Activated CD8-positive, alpha-beta memory T cell treated with anti-CD3 and anti-CD28 coated beads, Interleukin-2, amount 50 U/mL, for 24 hours (primary cell): Measurements from ENCODE around the gene SUSD2.
"Not testable (repeated sequence)": the region's sequence is repeated elsewhere in the genome, so short reads cannot be mapped to it uniquely, and the experiment has no call there.

Experiments
- DNase-seq: peaks from one replicate; pipeline ENCODE4 v3.0.0-alpha.2; 2020; ENCODE audit errors: extremely low read depth

SUSD2 gene

DNA sequence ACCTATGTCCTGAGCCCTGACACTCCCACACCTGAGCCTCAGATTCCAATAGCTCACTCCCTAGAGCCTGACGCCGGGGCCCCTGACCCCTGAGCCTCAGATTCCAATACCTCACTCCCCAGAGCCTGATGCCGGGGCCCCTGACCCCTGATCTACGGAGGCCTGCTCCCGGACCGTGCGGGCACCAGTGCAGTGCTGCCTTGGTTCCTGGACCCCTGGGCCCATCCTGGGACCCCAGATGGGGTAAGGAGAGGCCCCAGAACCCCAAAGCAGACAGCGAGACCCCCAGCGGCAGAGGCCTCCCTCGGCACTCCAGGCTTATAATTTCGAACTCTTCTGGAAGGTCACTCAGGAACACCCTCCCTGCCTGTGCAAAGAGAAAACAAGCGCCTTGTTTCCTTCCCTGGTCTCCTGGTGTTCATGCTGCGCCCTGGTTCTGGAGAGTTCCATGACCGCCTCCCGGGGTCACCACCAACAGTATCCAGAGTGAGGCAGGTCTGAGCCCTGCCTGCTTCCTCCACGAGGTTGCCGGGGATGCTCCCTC, 7.5 kb downstream of the SUSD2 start:
- DNase-seq = no peak

DNA sequence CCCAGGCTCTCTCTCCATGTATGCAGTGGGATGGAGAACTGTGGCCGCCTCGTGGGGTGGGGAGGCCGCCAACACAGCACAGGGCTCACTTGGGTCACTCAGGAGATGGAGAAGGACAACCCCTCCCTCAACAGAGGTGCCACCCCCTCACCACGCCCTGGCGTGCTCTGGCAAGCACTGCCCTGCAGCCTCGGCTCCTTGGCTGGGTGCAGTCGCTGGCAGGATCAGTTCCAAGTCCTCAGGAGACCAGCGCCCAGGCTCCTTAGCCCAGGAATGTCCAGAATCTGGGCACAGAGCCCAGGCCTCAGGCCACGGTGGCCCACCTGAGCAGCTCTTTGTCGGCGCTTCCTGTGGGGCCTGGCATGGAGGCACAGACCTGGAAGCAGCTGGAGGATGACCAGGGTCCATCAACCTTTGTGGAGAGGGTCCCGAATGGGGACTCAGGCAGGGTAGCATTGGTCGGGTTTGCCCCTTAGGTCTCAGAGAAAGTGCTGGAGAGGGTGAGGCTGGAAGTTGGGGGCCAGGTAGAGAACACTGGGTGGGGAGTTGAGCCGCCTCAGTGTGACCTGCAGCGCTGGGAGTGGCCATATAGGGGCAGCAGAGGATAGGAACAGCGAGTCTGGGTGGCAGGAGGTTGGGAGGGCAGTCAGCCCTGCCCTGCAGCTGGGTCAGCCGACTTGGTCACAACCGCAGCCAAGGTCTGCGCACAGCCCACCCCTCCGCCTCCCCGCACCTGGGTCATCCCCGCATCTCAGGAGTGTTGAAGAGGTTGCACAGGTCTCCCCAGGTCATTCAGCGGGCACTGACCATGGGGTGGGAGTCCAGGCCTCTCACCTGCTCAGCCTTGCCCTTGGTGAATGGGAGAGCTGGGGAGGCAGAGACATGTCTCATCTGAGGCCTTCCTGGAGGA, 8.2 kb downstream of the SUSD2 start:
- DNase-seq = no peak

DNA sequence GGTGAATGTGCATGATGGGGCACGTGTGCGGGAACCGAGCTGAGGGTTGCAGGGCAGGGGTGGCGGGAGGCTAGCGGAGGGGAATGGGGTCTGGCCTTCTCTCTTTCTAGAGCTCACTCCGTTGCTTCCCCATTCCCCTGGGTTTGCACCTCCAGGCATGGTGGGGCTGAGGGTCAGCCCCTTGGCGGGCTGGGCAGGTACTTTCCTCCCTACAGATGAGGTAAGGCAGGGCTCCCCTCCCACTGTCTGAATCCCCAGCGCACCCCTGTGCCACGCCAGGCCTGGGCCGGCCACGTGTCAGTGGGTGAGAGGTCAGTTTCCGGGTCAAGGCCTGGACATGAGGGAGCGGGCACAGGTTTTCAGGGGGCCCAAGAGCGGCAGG, 8.9 kb downstream of the SUSD2 start:
- no peak for DNase-seq

DNA sequence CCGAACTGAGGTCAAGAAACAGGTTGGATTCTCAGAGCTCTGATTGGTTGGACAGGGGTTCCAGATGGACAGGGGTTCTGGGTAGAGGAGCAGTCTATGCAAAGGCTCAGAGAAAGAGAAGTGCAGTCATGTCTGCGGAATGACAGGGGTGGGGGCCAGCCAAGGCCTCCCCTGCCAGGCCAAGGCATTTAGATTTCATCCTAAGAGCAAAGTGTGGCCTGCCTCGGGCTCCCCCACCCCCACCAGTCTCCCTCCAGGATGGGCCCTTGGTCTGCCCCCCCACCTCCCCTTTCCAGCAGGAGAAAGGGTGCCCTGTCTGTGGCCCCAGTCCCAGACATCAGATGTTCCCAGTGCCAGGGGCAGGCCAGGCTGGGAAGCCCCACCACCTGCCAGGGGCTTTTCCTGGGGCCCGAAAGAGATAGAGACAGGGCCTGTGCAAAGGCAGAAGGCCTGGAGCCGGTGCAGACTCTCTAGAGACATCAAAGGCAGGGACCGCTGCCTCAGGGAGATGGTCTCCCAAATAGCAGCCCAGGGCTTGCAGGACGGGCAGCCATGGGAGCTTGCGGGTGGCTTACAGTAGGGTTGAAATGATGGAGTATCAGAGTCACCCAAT, 9.4 kb downstream of the SUSD2 start:
- DNase-seq = no peak

DNA sequence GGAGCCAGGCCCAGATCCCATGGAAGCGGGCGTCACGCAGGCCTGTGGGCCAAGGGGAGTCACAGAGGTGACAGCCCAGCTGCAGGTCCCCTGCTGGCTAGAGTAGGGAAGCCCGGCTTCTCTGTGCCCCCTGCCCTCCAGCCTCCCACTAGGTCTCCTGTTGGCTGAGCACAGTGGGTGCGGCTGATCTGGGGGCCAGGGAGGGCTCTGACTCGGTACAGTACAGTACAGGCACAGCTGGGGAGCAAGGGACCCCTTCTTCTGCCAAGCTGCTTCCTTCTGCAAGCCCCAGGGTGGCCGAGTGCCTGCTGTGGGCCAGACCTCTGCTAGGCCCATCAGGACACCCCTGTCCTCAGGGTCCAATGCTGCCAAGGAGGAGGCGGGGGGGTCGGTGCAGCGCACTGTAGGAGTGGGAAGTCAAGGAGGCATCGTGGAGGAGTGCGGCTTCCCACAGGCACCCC, 10.1 kb downstream of the SUSD2 start:
- no peak for DNase-seq

DNA sequence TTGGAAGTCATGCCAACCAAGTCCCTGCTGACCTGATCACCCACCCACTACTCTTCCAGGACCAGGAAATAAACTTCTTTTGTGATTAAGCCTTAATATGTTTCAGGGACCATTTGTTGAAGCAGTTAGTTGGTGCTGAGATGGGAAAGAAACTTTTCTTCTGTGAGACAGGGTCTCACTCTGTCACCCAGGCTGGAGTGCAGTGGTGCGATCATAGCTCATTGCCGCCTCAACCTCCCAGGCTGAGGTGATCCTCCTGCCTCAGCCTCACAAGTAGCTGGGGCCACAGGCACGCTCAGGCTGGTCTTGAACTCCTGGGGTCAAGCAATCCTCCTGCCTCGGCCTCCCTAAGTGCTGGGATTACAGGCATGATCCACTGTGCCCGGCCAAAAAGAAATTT, 10.6 kb downstream of the SUSD2 start:
- DNase-seq = no peak

DNA sequence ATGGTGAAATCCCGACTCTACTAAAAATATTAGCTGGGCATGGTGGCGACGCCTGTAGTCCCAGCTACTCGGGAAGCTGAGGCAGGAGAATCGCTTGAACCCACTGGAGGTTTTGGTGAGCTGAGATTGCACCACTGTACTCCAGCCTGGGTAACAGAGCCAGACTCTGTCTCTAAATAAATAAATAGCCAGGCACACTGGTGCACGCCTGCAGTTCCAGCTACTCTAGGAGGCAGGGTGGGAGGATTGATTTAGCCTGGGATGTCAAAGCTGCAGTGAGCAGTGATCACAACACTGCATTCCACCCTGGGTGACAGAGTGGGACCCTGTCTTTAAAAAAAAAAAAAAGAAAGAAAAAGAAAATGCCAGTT, 17.4 kb downstream of the SUSD2 start:
- no peak for DNase-seq

DNA sequence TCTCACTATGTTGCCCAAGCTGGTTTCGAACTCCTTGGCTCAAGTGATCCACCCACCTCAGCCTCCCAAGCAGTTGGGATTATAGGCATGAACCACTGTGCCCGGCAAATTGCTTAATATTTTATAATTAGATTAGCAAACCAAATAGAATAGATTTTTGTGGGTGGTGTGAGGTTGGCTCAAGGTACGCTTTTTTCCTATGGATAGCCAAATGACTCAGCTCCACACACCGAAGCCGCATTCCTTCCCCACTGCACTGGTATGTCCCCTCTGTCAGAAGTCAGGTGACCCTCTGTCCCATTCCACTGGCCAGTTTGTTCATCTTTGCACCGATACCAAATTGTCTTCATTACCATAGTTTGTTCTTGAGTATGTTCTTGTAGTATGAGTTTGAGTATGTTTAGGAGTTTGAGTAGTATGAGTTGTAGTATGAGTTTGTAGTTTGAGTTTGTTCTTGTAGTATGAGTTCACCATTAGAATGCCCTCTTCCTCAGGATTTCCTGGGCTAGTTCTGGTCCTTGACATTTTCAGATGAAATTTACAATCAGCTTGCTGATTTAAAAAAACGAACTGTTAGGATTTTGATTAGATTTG, 19.4 kb downstream of the SUSD2 start:
- no peak for DNase-seq

DNA sequence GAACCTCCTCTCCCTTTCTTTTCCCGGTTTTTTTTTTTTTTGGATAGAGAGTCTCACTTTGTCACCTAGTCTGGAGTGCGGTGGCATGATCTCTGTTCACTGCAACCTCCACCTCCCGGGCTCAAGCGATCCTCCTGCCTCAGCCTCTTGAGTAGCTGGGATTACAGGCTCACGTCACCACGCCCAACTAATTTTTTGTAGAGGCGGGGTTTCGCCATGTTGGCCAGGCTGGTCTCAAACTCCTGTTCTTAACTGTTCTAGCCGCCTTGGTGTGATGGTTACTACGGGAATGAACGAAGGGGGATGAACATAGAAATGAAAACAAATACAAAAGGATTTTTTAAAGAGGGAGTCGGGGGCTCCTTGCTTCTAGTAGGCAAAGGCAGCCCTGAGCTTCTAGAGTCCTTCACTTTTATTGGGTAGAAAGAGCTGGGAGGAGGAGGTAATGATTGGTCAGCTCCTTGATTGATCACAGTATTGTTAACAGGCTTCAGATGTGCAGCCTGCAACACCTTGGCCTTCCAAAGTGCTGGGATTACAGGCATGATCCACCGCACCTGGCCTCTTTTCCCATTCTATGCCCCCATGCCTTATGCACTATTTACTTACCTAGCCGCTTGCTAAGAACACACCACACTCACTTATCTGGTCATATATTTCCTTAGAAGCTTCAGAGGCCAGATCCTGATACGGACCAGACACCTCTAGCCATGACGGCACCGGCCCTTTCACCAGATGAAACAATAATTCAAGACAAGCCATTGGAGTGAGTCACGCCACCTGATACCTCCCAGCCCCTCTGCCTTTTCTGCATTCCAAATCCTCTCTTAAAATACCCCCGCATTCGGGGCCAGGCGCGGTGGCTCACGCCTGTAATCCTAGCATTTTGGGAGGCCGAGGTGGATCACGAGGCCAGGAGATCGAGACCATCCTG, 20.7 kb downstream of the SUSD2 start:
- no peak for DNase-seq

DNA sequence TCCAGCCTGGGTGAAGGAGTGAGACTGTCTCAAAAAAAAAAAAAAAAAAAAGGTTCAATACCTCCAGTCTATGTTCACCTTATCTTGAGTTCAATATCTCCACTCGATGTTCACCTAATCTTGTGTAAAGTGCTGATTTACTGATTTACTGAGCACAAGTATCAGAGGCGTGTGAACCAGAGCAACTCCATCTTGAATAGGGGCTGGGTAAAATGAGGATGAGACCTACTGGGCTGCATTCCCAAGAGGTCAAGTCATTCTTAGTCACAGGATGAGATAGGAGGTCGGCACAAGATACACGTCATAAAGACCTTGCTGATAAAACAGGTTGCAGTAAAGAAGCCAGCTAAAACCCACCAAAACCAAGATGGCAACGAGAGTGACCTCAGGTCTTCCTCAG, 22.6 kb downstream of the SUSD2 start:
- not testable (repeated sequence) for DNase-seq

DNA sequence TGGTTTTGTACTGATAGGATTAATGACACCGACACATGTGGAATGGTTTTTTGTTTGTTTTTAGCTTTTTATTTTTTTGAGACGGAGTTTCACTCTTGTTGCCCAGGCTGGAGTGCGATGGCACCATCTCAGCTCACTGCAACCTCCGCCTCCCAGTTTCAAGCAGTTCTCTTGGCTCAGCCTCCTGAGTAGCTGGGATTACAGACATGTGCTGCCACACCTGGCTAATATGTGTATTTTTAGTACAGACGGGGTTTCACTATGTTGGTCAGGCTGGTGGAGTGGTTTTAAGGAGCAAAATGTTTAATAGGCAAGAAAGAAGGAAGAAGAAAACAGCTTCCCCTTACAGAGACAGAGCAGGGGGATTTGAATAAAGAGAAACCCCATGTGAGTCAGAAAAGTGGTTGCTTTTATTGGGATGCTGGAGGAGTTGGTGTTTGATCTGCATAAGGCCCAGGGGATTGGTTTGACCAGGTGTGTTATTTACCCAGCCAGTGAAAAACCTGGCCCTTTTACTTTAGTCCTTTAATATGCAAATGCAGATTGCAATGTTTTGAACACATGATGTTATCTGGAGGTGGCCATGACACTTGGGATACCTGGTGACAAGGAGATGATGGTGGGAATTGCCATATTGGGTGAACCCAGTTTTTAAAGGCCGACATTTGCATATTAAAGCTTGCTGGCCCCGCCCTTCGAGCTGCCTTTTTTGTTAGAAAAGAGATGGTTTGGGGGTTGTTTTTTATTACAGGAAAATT, 24.3 kb downstream of the SUSD2 start:
- no peak for DNase-seq

DNA sequence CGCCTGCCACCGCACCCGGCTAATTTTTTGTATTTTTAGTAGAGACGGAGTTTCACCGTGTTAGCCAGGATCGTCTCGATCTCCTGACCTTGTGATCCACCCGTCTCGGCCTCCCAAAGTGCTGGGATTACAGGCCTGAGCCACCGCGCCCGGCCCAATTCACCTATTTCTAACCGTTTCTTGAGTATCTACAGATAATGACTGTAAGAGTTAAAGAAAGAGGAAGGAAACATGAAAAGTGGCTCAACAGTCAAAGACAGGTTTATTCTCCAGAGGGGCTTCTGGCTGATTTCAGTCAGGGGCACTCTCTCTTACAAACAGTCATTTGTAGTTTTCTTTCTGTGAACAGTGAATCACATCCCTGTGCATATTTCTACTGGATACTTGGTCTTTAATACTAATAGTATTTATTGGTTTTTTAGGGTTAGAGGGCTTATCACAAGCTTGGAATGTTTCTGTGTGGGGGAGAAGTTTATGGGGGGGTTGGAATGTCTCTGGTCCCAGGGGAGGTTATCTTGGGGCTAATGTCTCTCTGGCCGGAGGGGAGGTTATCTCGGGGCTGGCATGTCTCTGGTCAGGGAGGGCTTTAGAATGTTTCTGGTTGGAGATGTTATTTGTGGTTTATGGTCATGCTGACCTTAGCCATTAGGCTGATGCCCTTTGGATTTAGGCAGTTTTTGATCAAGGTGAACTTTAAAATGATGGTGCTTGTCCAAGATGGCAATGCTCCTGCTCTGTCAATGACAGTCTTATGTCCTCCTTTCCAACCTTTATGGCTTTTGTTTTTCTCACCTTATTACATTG, 25.4 kb downstream of the SUSD2 start:
- not testable (repeated sequence) for DNase-seq

DNA sequence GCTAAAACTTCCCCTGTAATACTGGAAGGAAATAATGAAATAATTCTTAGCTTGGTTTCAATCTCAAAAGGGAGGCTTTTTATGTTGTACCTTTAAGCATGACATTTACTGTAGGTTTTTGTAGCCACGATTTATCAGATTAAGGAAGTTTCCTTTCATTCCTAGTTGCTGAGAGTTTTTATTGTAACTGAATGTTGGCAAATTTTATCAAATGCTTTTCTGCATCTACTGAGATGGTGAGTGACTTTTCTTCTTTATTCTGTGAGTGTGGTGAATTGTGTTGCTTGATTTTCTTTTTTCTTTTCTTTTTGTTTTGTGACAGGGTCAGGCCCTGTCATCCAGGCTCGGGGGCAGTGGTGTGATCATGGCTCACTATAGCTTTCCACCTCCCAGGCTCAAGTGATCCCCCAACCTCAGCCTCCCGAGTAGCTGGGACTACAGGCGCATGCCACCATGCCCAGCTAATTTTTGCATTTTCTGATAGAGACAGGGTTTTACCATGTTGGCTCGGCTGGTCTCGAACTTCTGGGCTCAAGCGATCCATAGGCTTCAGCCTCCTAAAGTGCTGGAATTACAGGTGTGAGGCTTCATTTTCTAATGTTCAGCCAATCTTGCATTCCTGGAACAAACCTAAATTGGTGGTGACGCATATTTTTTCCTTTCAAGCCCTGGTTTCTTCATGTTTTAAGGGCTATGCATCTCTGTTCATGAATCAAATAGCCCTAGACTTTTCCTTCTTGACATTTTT, 26.2 kb downstream of the SUSD2 start:
- DNase-seq = no peak

DNA sequence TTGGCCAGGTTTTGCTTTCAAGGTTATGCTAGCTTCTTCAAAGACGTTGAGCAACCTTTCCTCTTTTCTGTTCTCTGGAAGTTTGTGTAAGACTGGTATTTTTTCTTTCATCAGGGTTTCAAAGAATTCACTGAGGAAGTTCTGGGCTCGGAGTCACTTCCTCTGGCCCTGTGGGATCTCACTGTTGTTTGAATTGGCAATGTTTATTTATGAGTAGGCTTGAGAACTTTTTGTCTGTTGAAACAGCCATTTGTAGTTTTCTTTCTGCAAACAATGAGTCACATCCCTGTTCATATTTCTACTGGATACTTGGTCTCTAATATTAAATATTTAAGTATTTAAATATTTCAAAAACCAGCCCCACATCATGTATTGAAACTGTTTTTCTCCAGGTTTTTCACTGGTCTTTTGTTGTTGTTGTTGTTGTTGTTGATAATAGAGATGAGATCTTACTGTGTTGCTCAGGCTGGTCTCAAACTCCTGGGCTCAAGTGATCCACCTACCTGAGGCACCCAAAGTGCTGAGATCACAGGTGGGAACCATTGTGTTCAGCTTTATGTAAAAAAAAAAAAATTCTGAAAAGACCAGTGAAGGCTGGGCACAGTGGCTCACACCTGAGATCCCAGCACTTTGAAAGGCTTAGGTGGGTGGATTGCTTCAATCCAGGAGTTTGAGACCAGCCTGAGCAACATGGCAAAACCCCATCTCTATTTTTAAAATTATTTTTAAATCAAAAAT, 26.9 kb downstream of the SUSD2 start:
- DNase-seq = no peak

DNA sequence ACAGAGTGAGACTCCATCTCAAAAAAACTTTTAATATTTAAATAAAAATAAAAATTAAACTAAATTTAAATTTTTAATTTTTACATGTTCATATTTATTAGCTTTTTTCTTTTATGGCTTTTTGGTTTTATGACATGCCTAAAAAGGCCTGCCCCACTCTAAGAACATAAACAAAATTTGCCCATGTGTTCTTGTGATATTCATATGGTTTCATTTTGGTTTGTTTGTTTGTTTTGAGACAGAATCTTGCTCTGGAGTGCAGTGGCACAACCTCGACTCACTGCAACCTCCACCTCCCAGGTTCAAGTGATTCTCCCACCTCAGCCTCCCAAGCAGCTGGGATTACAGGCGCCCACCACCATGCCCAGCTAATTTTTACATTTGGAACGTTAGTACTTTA, 27.7 kb downstream of the SUSD2 start:
- DNase-seq = no peak

DNA sequence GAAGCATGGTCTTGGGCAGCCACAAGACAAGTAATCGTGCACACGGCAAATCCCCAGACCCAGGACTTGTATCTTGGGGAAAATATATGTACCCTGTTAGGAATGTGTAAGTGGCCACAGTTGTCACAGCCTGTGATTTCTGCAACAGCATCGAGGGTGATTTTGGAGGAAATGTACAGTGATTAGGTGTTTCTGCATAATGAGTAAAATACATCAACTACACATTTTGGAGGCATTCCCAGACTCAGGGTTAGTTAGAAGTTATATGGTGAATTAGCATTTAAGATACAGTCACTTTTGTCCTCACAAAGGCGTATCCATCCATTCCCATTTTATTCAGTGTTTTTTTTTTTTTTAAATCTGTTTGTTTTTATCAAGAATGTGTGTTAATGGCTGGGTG, 28.4 kb downstream of the SUSD2 start:
- no peak for DNase-seq

DNA sequence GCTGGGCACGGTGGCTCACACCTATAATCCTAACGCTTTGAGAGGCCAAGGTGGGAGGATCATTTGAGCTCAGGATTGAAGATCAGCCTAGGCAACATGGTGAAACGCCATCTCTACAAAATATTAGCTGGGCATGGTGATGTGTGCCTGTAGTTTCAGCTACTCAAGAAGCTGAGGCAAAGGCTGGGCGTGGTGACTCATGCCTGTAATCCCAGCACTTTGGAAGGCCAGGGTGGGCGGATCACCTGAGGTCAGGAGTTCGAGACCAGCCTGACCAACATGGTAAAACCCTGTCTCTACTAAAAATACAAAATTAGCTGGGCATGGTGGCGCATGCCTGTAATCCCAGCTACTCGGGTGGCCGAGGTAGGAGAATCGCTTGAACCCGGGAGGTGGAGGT, 29.1 kb downstream of the SUSD2 start:
- DNase-seq = not testable (repeated sequence)

DNA sequence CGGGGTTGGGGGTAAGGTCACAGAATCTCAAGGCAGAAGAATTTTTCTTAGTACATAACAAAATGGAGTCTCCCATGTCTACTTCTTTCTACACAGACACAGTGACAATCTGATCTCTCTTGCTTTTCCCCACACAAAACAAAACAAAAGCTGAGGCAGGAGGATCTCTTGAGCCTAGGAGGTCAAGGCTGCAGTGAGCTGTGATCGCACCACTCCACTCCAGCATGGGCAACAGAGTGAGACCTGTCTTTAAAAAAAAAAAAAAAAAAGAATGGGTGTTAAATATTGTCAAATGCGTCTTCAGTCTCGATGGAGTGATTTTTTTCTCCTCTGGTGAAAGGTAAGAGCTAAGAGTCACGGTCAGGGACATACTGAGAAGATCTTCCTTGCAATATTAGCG, 30.4 kb downstream of the SUSD2 start:
- DNase-seq = not testable (repeated sequence)

DNA sequence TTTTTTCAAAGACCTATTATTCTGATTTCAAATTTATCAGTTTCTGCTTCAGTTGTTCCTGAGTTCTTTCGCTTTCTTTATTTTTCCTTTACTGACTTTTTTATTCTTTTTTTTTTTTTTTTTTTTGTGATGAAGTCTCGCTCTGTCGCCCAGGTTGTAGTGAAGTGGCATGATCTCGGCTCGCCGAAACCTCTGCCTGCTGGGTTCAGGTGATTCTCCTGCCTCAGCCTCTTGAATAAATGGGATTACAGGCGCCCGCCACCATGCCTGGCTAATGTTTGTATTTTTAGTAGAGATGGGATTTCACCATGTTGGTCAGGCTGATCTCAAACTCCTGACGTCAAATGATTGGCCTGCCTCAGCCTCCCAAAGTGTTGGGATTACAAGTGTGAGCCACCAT, 31.8 kb downstream of the SUSD2 start:
- DNase-seq = not testable (repeated sequence)
